OCI-M1 (cell line): ENCODE results near the gene CSNK1G1.
A peak's percentile ranks its signal among the peaks of the same experiment; 100 is the strongest.

Experiments
- DNase-seq: peaks from one replicate; lab custom pipeline; 2025; lab: John Stamatoyannopoulos, UW

The CSNK1G1 gene

DNA sequence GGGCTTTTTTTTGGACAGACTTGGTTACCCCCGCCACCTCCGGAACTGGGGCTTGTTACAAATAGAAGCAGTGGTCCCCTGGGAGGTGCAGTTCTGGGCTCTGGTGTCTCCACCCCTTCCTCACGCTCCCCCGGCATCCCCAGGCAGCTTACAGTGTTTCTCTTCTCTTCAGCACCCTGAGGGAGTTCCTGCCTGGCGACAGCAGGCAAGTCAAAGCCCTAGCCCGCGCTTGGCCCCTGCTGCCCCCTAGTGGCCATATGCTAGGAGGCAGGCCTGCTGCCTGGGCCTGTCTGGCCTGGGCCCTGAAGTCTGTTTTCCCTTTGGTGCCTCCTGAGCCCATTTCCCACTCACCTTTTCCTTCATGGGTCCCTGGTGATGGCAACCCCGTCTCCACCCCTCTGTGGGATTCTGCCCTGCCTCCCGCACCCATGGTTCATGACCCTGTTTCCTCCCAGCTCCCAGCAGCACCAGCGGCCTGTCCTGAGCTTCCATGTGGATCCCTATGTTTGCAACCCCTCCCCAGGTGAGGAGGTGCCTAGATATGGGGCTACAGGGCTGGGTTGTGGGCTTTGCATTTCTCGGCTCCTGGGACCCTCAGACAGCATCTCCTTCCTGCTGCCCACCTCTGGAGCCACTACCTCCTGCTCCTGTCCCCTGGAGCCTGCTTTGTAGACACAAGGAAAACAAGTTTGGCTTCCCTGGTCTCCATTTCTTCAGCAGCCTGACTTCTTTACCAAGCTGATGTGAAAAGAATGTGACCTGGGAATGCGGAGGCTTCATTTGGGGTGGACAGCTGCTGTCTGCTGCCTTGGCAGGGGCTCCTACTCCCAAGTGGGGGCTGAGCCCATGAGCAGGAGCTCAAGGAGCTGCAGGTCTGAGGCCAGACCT, 202.2 kb downstream of the CSNK1G1 start:
- peak; percentile 95 for DNase-seq

DNA sequence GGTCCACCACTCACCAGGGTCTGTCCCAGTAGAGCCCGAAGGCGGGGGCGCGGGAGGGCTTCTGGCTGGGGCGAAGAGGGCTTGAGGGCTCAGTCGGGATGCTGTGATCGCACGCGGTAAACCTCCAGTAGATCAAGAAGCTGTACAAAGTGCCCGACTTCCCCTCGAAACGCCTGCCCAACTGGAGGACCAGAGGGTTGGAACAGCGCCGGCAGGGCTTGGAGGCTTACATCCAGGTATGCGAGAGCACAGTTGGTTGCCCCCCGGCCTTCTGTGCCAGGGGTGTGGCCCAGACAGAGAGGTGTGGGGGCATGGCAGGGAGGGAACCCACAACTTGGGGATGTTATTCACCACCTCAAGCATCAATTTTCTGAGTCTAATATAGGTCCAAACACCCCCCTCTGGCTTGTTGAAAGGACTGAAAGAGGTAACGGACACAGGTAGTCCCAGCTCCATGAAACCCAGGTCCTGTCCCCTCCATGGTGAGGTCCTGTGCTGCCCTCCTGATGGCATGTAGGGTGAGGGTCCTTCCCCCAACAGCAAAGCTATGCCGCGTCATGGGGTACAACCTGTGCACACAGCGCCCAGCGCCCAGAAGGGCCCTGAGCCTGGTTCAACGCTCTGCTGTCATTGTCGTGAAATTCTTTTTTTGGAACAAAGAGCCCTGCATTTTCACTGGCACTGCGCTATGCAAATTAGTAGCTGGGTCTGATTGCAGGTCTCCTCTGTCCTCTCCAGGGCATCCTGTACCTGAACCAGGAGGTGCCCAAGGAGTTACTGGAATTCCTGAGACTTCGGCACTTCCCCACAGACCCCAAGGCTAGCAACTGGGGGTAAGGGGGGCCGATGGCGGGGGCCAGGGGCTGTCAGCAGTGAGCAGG, 203.2 kb downstream of the CSNK1G1 start:
- no peak for DNase-seq

DNA sequence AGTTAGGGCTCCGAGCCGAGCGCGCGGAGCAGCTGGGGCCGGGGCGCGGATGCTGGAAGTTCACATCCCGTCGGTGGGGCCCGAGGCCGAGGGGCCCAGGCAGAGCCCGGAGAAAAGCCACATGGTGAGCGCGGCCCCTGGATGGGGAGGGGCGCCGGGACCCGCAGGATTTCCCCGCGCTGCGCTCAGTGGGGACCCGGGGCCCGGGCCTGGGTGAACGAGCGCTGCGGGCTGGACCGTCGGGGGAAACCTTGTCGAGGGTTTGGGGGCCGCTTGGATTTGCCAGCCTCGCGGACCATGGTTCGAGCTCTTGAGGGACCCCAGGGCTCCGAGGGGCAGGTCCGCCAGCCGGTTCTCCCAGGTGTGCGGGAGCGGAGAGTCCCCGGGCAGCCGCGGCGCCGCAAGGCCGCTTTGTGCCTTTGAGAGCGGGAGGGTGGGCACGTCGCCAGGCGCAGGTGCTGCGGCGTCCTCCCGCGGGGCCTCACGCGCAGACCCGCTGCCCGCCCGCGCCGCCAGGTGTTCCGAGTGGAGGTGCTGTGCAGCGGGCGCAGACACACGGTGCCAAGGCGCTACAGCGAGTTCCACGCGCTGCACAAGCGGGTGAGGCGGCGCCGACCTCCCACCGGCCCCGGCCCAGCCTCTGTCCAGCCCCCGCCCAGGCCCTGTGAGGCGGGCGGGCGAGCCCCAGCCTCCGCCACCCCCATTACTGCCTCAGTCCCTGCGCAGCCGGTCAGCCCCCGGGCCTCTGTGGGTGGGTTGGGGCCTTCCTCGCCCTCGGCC, 204.1 kb downstream of the CSNK1G1 start, which contains the start of gene SNX22:
Gene SNX22 (plus strand): TSS at position 5 of the 780 bp plus-strand sequence. CDS start 45 bp downstream, at position 50.
- DNase-seq: no peak

DNA sequence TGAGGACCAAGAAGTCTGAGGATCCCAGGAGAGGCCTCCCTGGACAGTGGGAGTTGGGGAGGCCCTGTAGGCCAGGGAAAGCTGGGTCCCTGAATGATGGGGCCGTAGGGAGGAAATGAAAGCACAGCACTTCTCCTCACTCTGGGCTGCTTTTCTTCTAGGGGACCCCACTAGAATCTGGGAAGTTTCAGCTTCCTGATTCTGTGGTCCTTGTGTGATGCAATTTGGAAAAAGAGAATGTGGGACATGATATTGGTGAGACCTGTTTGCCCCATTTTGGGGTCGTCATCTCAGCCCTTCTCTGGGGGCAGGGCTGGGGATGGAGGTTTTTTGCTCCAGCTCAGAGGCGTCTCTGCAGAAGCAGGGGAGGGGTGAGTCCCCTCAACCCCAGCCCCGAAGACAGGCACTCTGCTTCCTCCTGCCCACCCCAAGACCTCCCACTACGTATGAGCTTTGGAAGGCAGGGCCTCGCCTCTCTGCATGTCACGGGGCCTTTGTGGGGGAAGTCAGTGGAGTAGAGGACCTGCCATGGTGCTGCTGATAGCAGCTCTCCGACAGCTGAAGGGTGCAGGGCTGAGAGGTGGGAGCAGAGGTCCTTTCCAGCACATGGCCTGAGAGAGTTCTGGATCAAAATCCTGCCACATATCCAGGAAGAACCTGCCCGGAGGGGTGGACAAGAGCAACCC, 205.9 kb downstream of the CSNK1G1 start:
- DNase-seq: no peak

DNA sequence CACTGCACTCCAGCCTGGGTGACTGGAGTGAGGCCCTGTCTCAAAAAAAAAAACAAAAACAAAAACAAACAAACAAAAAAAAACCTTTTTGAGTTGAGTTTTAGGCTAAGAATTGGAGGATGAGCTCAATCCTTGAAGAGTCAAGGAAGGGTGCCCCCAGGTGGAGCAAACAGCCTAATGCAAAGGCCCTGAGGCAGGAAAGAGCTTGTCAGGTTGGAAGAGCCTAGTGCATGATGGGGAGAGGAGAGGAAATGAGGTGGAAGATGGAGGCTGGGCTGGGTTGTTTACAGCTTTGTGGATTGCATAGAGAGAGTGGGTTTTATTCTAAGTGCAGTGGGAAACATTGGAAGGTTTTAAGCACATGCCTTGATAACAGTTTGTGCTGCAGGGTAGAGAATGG, 206.5 kb downstream of the CSNK1G1 start:
- DNase-seq: peak; percentile 65

DNA sequence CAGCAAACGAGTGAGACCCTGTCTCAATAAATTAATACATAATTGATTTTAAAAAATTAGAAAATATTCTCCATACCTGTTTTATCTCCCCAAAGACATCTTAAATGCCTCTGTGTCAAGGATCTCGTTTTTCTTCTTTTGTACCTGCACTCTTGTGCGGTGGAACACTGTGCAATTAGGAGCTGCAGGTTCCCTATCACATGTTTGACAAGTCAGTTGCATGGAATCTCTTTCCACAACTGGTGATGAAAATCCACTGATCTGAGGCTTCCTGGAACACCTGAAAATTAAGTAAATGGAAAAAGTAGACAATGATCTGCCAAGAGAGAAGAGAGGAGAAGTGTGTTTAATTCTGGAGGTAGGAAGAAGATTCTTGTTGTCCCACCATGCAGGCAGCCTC, 207.4 kb downstream of the CSNK1G1 start:
- no peak for DNase-seq

DNA sequence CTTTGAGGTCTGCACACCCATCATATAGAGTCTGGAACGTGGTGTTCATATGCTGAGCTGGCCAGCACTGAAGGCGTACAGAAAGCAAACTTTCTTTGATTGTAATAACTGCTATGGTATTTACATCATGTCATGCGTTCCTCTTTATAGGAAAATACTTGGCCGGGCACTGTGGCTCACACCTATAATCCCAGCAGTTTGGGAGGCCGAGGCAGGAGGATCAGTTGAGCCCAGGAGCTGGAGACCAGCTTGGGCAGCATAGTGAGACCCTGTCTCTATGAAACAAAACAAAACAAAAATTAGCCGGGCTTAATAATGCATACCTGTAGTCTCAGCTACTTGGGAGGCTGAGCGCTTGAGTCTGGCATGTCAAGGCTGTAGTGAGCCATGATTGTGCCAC, 207.8 kb downstream of the CSNK1G1 start:
- DNase-seq: no peak

DNA sequence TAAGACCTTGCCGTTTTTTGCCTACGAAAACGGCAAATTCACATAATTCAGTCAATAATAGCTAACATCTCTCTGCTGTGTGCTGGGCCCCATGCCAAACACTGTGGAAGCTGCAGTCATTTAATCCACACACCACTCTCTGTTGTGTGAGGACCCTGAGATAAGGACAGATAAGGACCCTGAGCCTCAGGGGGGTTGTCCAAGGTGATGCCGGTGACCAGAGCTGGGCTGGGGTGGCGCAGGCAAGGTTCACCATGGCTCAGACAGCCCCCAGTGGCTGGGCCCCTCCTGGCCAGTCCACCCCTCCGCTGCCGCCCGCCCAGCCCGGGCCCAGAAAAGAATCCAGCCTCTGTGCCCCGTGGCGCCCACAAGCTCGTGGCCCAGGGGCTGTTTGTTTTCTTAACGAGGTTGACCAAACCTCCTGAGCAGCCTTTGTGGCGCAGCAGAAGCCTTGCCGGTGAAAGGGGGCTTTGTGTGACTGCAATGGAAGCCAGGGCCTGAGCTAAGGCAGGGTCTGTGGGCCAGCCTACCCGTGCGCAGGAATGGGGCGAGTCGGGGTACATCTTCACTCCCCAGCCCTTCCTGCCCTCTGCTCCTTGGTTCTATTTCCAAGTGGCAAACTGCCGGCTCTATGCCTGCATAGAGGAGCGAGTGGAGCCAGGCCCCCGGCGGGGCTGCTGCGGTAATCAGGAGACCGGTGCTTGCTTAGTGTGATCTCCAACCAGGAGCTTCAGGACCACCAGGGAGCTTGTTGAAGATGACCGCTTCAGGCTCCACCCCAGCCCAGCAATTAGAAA, 208.9 kb downstream of the CSNK1G1 start:
- peak; percentile 60 for DNase-seq

DNA sequence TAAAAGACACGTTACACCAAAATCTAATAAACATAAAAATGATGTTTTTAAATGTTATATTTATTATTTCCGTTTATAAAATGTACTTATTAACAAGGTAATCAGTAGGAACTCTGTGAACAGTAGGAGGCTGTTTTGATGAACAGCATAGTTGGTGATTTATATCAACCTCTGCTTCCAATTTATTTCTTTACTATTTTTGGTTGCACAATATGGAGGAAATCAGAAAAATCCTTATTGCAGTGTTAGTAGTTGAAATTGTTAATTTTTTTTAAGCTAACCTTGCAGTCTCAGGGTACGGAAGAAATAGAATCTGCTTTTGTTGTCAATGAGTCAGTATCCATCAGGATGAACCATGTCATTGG, 209.5 kb downstream of the CSNK1G1 start:
- DNase-seq: no peak

DNA sequence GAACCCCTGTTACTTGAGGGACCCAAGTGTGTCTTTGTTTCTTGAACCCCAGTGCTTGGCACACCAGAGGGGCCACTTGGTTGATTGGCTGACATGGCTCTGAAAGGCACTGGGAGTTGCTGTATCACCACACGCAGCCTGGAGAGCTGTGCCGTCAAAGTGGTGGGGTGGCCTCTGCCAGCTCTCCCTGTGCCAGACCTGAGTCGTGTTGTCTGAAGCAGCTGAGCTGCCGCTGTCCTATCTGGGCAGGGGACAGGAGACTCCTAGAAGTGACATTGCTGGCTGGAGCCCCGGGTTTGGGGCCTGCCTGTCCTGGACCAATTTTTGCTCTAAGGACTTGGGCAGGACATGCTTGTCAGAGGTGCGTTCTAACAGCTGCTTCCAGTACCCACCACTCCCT, 209.9 kb downstream of the CSNK1G1 start:
- DNase-seq: no peak

DNA sequence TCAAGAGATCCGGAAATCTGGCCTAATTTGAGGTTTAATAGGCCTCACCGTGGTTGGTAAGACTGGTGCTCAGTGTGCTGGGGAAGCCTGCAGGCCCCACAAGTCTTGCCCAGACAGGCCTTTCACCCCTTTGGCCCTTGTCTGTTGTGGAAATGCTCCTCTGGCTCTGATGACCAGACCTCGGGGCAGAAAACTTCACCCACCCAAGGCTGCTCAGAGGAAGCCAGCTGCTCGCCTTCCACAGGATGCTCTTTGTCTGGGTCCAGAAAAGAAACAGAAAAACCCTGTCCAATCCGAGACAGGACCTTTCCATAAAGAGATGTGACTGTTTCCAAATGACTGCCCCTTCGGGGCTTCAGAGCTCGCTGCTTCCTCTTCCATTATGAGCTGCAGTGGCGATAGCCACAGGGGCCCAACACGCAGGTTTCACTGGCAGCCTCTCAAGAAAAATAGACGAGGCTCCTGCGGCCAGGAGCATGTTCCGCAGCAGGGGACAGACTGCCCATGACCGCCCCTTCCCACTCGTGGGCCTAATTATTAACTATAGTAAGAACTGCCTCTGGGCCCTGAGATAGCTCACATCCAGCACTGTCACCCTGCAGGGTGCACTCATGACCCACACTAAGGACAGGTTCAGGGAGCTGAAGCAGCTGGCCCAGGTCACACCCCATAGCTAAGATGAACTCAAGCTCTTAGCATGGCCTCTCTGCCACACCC, 211.2 kb downstream of the CSNK1G1 start:
- DNase-seq: no peak

DNA sequence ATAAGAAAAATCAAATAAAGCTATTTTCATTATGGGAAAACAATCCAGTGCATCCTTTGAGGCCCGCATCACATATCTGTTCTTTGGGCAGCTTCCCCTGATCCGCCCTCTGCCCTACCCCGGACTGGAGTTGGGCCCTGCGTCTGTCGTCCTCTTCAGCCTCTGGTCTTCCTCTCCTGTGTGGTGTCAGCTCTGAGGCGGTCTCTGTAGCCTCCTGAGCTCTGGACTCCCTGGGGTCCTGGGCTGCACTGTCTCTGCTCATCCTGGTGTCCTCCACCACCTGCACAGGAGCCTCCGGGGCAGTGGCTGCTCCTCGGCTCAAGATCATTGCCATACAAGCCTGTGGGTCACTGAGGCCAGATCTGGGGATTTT, 211.8 kb downstream of the CSNK1G1 start:
- no peak for DNase-seq

DNA sequence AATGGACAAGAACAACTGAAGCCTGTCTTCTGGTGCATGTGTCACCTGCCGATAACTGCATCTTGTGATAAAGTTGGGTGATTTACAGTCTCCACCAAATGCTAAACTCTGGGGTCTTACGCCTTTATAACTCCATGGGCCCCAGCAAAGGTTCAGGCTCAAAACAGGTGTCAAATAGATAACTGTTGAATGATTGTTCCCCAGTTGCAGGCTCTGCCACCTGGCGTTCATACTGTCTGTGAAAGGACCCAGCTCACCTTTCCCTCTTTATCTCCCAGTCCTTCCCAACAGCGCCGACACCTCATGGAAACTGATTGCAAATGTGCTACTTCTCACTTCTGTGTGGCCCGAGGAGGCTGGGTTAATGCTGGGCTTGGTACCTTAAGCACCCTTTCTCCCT, 212.7 kb downstream of the CSNK1G1 start:
- DNase-seq: no peak

DNA sequence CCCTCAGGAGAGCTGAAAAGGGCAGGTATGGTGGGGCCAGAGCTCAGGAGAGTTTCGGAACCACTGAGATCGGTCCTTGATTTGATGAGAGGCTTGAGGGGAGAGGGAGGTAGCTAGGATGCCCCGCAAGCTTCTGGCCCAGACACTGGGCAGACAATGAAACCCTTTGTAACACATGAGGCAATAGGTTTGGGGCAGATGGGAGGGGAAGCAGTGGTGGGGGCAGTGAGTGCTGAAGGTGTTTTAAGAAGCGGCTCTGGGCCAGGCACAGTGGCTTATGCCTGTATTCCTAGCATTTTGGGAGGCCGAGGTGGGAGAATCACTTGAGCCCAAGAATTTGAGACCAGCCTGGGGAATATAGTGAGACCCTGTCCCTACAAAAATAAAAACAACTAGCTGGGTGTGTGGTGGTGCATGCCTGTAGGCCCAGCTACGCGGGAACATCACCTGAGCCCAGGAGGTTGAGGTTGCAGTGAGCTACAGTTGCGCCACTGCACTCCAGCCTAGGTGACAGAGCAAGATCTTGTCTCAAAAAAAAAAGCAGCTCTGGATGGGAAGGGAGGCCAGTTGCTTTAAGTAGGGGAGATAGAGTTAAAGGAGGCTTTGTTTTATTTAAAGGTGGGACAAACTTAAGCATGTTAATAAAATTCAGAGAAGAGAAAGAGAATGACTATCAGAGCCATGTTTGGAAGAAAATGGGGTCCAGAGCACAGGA, 214.0 kb downstream of the CSNK1G1 start:
- DNase-seq: no peak

DNA sequence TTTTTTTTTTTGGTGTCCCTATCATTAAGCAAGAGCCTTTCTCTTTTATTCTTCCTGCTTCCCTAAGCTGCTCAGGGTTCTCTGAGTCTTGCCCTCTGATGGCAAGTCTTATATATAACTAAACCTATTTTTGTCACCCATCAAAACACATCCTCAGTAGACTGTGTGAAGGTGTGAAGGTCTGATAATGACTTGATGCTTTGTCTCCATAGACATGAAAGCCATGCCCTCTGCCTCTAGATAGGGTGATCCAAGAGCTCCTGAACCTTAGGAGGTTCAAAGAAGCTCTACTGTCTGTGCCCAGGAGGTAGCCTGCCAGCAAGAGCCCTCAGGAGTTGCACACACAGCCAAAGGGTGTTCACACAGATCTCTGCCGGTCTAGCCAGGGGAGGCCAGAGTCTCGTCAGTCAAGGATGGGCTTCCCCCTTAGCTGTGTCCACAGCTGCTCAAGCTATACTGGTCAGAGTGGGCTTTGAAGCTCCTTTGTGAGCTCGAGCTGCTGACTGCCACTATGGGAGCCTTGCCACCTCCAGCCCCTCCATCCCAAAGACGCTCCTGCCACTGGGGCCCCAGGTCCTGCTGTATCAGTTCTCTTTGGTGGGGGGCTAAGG, 217.5 kb downstream of the CSNK1G1 start:
- DNase-seq: no peak

DNA sequence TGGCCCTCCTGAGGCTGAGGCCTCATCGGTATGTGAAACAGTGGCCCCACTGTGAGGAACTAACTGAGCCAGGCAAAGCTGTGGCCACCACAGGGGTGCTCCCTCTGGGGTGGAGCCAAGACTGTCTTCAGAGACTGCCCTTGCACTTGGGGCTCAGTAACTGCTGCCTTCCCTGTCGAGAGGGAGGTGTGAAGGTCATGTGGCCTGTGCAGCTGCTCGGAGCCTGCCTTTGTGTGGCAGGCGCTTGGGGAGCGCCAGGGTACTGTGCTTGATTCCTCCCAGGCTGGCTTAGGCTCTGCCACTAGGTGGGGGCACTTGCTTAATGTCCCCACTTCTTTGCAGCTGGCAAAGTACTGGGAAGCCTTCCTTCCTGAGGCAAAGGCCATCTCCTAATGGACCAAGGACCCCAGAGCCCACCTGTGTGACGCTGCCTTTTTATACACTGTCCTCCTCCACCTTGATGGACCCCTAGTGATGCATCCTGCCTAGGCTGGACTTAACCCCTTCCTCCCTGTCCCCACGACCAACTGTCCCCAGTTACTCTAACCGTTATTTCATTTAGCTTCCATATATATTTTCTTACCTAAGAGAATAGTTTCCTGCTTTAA, 218.6 kb downstream of the CSNK1G1 start:
- no peak for DNase-seq

DNA sequence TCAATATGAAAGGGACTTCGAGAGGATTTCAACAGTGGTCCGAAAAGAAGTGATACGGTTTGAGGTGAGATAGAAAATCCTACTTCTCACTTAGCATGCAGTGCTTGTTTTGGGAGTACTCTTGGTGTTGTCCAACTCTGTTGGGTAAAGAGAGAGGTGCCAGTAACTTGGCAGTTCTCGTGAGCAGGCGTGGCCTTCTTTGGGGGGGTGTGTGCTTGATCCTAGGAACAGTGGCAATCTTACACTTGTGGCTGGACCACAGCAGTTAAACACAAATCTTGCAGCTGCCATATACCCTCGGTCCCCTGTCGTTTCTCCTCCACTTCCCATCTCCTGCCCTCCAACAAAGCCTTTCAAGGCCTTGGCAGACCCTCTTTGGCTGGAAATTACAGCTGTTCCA, 219.6 kb downstream of the CSNK1G1 start:
- DNase-seq: no peak

DNA sequence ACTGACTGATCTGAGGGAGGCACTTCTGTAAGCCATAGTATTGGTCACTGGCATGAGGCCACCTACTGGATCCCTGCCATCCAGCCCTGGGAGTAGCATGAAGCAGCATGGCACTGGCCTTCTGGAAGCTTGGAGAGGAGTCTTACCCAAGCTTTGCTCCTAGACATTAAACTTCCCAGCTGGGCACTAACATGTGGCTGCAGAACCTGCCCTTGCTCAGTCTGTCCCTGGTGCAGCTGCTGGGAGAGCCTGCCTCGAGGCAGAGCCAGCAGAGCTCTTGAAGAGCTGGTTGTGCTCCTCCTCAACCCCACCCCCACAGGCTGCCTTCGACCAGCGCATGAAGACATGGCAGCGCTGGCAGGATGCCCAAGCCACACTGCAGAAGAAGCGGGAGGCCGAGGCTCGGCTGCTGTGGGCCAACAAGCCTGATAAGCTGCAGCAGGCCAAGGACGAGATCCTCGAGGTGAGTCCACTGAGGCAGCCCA, 221.6 kb downstream of the CSNK1G1 start:
- DNase-seq: peak; percentile 39
